Calu3 (cell line): ENCODE data around the gene CFLAR. TPM values are rescaled to one million over a fixed set of nuclear protein-coding genes. Genes with fewer than 3 reads are reported as not detected.

Experiments used
- BruUV-seq: library from RNA; stranded (reverse); fragments of 400-500 nt; replicated peaks from 2 replicates; lab custom pipeline; 2021; lab: Mats Ljungman, UMichigan
- CTCF ChIA-PET: fragments of 300-600 bp; sonication (Branson Sonifier 250); formaldehyde crosslinking; loops from one replicate; lab custom pipeline; 2022; ENCODE audit warnings: antibody characterized with exemption; lab: Charles Lee
- DNase-seq: peaks from one replicate; pipeline ENCODE4 v3.0.0; 2022
- H3K27ac Mint-ChIP-seq: one replicate; pipeline ENCODE4 v1.8.0; 2022; ENCODE audit warnings: mixed read lengths; ENCODE audit not compliant: unreplicated experiment
- H3K27me3 Mint-ChIP-seq: one replicate; pipeline ENCODE4 v1.8.0; 2022; ENCODE audit warnings: mixed read lengths; ENCODE audit not compliant: unreplicated experiment
- H3K36me3 Mint-ChIP-seq: one replicate; pipeline ENCODE4 v1.8.0; 2022; ENCODE audit warnings: mild to moderate bottlenecking, moderate library complexity, mixed read lengths; ENCODE audit not compliant: insufficient read depth, unreplicated experiment
- H3K4me1 Mint-ChIP-seq: one replicate; pipeline ENCODE4 v1.8.0; 2022; ENCODE audit warnings: mild to moderate bottlenecking, low read depth, mixed read lengths; ENCODE audit not compliant: unreplicated experiment
- H3K4me3 Mint-ChIP-seq: one replicate; pipeline ENCODE4 v1.8.0; 2022; ENCODE audit warnings: mild to moderate bottlenecking, low read depth, moderate library complexity, mixed read lengths; ENCODE audit not compliant: unreplicated experiment
- H3K9me3 Mint-ChIP-seq: one replicate; pipeline ENCODE4 v1.8.0; 2022; ENCODE audit warnings: low read depth, mixed read lengths; ENCODE audit not compliant: unreplicated experiment
- CTCF ChIP-seq: fragments of 200-600 bp; IDR thresholded peaks from one replicate; pipeline ENCODE4 v1.8.0; 2022; ENCODE audit warnings: antibody characterized with exemption; ENCODE audit not compliant: unreplicated experiment
- intact Hi-C: fragments of 100-400 bp; cut with micrococcal nuclease; formaldehyde crosslinking; loops from one replicate; pipeline ENCODE4 v1.10.0; 2022; ENCODE audit not compliant: unreplicated experiment
- total RNA-seq: library from RNA; stranded (reverse); gene quantifications from 2 replicates; pipeline ENCODE4 v1.2.3, GENCODE V29; 2022

Gene CFLAR
- total RNA-seq, 1 experiment from 2014 or later, result 285 TPM

GRCh38 chr2:201203916-201204654, 88.1 kb downstream of the CFLAR start:
- no peaks in the 10 kb centered on the region for H3K9me3 Mint-ChIP-seq

GRCh38 chr2:201204655-201205514, 88.9 kb downstream of the CFLAR start:
- Mint-ChIP-seq H3K27me3 (no peaks in the 10 kb centered on the region), H3K27ac (no peak overlapping the region), H3K9me3 (no peaks in the 10 kb centered on the region), H3K4me1 (no peaks in the 10 kb centered on the region), H3K4me3 (no peak overlapping the region), H3K36me3 (no peaks in the 10 kb centered on the region)
- no peak for TF ChIP-seq CTCF
- no peak for DNase-seq
- intact Hi-C loops, result no loop called here
- BruUV-seq, result no TSS peak
- CTCF ChIA-PET, result interaction anchor here (1.2 kb wide), 1 partner anchor 22 kb away, joined by 3 read pairs; the partner anchor contains the start of gene CASP10

More at GRCh38 chr2:201203916-201204654, 88.1 kb downstream of the CFLAR start:
- no TSS peak for BruUV-seq
- DNase-seq, result no peak
- H3K4me1 Mint-ChIP-seq, result no peaks in the 10 kb centered on the region
- H3K4me3 Mint-ChIP-seq, result no peak overlapping the region
- H3K27ac Mint-ChIP-seq, result no peak overlapping the region
- CTCF ChIA-PET, result interaction anchor here (1.2 kb wide), 1 partner anchor 21 kb away, joined by 3 read pairs; the partner anchor contains the start of gene CASP10
- H3K27me3 Mint-ChIP-seq, result no peaks in the 10 kb centered on the region
- intact Hi-C loops, result no loop called here
- no peaks in the 10 kb centered on the region for H3K36me3 Mint-ChIP-seq
- TF ChIP-seq CTCF, result no peak

GRCh38 chr2:201205515-201205849, 89.5 kb downstream of the CFLAR start:
- H3K27me3 Mint-ChIP-seq, result no peaks in the 10 kb centered on the region
- no peaks in the 10 kb centered on the region for H3K4me1 Mint-ChIP-seq
- no peak for TF ChIP-seq CTCF
- no TSS peak for BruUV-seq
- H3K27ac Mint-ChIP-seq, result no peak overlapping the region
- no peaks in the 10 kb centered on the region for H3K9me3 Mint-ChIP-seq
- intact Hi-C loops, result no loop called here
- H3K4me3 Mint-ChIP-seq, result no peak overlapping the region
- CTCF ChIA-PET, result no interaction called here
- no peaks in the 10 kb centered on the region for H3K36me3 Mint-ChIP-seq
- DNase-seq, result no peak

GRCh38 chr2:201208563-201209252, 92.7 kb downstream of the CFLAR start:
- Mint-ChIP-seq H3K27ac (no peak overlapping the region), H3K36me3 (no peaks in the 10 kb centered on the region), H3K9me3 (no peaks in the 10 kb centered on the region), H3K4me1 (no peaks in the 10 kb centered on the region), H3K4me3 (no peak overlapping the region), H3K27me3 (no peaks in the 10 kb centered on the region)
- no peak for TF ChIP-seq CTCF
- intact Hi-C loops, result no loop called here
- CTCF ChIA-PET, result no interaction called here
- BruUV-seq, result no TSS peak
- DNase-seq, result no peak
